Esophagus squamous epithelium (tissue), 4 donors: ENCODE measurements around the gene CCNL1.

Experiments used
- CTCF ChIP-seq, 6 experiments: fragments of 450-650 bp in 4 of 6; fragments of 200-600 bp in 2 of 6; sonication (generic) in 2 of 6; IDR thresholded peaks; one replicate each; pipeline ENCODE4 v1.5.1; 2016 to 2019; ENCODE audit warnings: antibody characterized with exemption in 6 of 6, mild to moderate bottlenecking in 4 of 6, moderate library complexity in 4 of 6
- POLR2A ChIP-seq, 4 donors: fragments of 450-650 bp; IDR thresholded peaks; one replicate each; pipeline ENCODE4 v1.6.1; 2017; ENCODE audit warnings: antibody characterized with exemption in 4 of 4, mild to moderate bottlenecking in 4 of 4, moderate library complexity in 3 of 4

GRCh38 chr3:157159762-157160657 lies at the start of gene CCNL1:
- peak in 2 of 6 experiments; percentile 3 to 38 for TF ChIP-seq CTCF (IDR thresholded peaks at IDR 0.05)
- TF ChIP-seq POLR2A (IDR thresholded peaks at IDR 0.05): peak in 3 of 4 donors; percentile 95 to 100 (median 100)
